Trophoblast cell (in vitro differentiated cells and primary cell): ENCODE results near the gene STXBP6.

Source experiments
- DNase-seq, 2 donors: peaks; one replicate each; pipeline ENCODE4 v3.0.0-alpha.2; 2016
- H2AFZ ChIP-seq: 2 replicates; pipeline ENCODE4 v1.6.1; 2013; ENCODE audit warnings: low read length, moderate library complexity, mild to moderate bottlenecking; ENCODE audit not compliant: insufficient read depth, poor library complexity
- H2AK5ac ChIP-seq: 2 replicates; pipeline ENCODE4 v1.6.1; 2013; ENCODE audit warnings: mild to moderate bottlenecking, low read length
- H2BK120ac ChIP-seq: 2 replicates; pipeline ENCODE4 v1.6.1; 2013; ENCODE audit warnings: low read length, mild to moderate bottlenecking, moderate library complexity; ENCODE audit not compliant: insufficient read depth, poor library complexity
- H2BK12ac ChIP-seq: 2 replicates; pipeline ENCODE4 v1.6.1; 2013; ENCODE audit warnings: mild to moderate bottlenecking, low read length, moderate library complexity
- H2BK5ac ChIP-seq: 2 replicates; pipeline ENCODE4 v1.6.1; 2013; ENCODE audit warnings: low read length, low read depth, moderate library complexity, mild to moderate bottlenecking; ENCODE audit not compliant: poor library complexity
- H3K14ac ChIP-seq: 2 replicates; pipeline ENCODE4 v1.6.1; 2013; ENCODE audit warnings: mild to moderate bottlenecking, low read length
- H3K18ac ChIP-seq: 2 replicates; pipeline ENCODE4 v1.6.1; 2013; ENCODE audit warnings: mild to moderate bottlenecking, low read length
- H3K23ac ChIP-seq: 2 replicates; pipeline ENCODE4 v1.6.1; 2013; ENCODE audit warnings: low read length
- H3K27ac ChIP-seq: 2 replicates; pipeline ENCODE4 v1.5.1; 2013; ENCODE audit warnings: low read depth, mild to moderate bottlenecking, inconsistent platforms, low read length, moderate library complexity
- H3K27me3 ChIP-seq: 2 replicates; pipeline ENCODE4 v1.6.1; 2013; ENCODE audit warnings: inconsistent platforms, mild to moderate bottlenecking, low read length, moderate library complexity; ENCODE audit not compliant: insufficient read depth
- H3K36me3 ChIP-seq, 2 experiments: 1 replicate in 1 of 2; 2 replicates in 1 of 2; pipeline ENCODE4 v1.6.1; 2013; ENCODE audit warnings: low read length in 2 of 2, mild to moderate bottlenecking in 2 of 2, moderate library complexity in 1 of 2; ENCODE audit not compliant: insufficient read depth in 2 of 2, control insufficient read depth in 1 of 2
- H3K4ac ChIP-seq: 2 replicates; pipeline ENCODE4 v1.6.1; 2013; ENCODE audit warnings: low read depth, mild to moderate bottlenecking, low read length, moderate library complexity
- H3K4me1 ChIP-seq, 2 experiments: 1 replicate in 1 of 2; 2 replicates in 1 of 2; pipeline ENCODE4 v1.6.1; 2013; ENCODE audit warnings: low read length in 2 of 2, mild to moderate bottlenecking in 2 of 2, moderate library complexity in 1 of 2; ENCODE audit not compliant: insufficient read depth in 2 of 2, control insufficient read depth in 1 of 2
- H3K4me2 ChIP-seq: 2 replicates; pipeline ENCODE4 v1.6.1; 2013; ENCODE audit warnings: inconsistent platforms, mild to moderate bottlenecking, low read length, moderate library complexity
- H3K4me3 ChIP-seq: 2 replicates; pipeline ENCODE4 v1.5.1; 2013; ENCODE audit warnings: mild to moderate bottlenecking, low read depth, low read length, inconsistent platforms
- H3K79me1 ChIP-seq: one replicate; pipeline ENCODE4 v1.6.1; 2013; ENCODE audit warnings: low read length
- H3K79me2 ChIP-seq: 2 replicates; pipeline ENCODE4 v1.6.1; 2013; ENCODE audit warnings: low read length, mild to moderate bottlenecking; ENCODE audit not compliant: control insufficient read depth, insufficient read depth, poor library complexity
- H3K9ac ChIP-seq: 2 replicates; pipeline ENCODE4 v1.6.1; 2013; ENCODE audit warnings: mild to moderate bottlenecking, low read length
- H3K9me3 ChIP-seq: 2 replicates; pipeline ENCODE4 v1.6.1; 2013; ENCODE audit warnings: low read depth, mild to moderate bottlenecking, control low read depth, inconsistent platforms, low read length; ENCODE audit not compliant: insufficient read depth
- H4K12ac ChIP-seq: 2 replicates; pipeline ENCODE4 v1.6.1; 2013; ENCODE audit warnings: low read depth, mild to moderate bottlenecking, low read length, moderate library complexity
- H4K8ac ChIP-seq: 2 replicates; pipeline ENCODE4 v1.6.1; 2013; ENCODE audit warnings: low read depth, mild to moderate bottlenecking, low read length, moderate library complexity
- H4K91ac ChIP-seq: one replicate; pipeline ENCODE4 v1.6.1; 2013; ENCODE audit warnings: low read depth, mild to moderate bottlenecking, low read length, moderate library complexity
- WGBS: extraction: QIAGEN DNeasy Blood & Tissue Kit; methylation state at CpG from one replicate; pipeline ENCODE4 v1.1.7; 2013; ENCODE audit warnings: missing lambda C conversion rate; ENCODE audit not compliant: insufficient read length, insufficient coverage; ENCODE audit errors: extremely low coverage; 5-methylcytosine and 5-hydroxymethylcytosine counted together

STXBP6 gene

DNA sequence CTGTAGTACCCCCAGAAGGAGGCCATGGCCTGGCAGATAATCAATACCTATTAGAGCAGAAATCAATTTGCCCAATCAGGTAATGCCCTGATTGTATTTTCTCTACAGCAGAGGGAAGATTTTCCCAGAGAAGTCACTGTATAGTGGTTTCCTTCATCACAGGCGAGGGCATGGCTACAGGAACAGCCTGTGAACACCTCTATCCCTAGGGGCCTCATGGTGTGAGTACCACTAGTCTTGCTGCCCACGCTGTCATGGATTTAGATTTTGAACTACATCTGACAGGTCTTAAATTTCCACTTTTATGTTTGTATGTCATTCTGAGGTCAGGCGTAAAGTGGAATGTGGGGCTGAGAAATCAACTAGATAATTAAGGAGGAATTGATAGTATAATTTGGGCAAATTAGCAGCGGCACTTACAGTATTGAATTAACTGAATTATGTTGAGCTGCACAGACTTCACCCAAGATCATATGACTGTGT lies 42.4 kb upstream of the STXBP6 start:
- Histone ChIP-seq H3K9me3 (no peaks in the 10 kb centered on the region), H2BK5ac (peak overlapping the region; percentile 4), H4K12ac (no peak overlapping the region)

DNA sequence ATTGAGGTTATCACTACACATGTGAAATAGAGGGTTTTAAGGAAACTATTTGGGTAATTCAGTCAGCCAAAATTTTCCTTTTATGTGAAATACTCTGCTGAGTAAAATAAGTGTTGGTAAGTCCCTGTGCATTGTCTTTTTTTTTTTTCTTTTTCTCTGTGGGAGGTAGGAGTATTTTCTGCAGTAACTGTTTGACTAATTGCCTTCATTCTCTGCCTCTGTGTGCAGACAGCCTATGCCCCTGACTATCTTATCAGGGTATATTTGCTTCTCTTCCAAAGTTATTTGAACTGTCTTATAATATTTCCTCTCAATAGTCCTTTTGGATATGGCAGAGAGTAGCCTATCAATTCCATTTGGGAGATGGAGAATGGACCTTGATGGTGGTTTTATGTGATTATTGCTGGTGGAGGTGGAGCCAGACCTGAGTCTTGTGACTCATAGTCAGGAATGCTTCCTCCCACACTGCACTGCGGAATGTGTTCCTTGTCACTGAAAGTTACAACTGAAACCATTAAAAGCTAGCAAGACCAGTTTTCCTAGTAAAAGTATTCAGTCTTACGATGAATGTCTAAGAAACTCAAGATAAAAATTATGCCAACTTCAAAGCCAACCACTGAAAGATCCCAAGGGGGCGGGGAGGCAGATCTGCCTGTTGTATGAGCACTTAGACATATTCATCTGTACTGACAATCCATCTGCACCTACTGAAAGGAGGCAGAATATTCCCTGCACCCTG lies 40.9 kb upstream of the STXBP6 start:
- H3K27me3 ChIP-seq = no peaks in the 10 kb centered on the region
- H2AK5ac ChIP-seq = no peak overlapping the region
- H4K8ac ChIP-seq = no peak overlapping the region
- H3K9ac ChIP-seq = no peak overlapping the region
- no peak overlapping the region for H2BK5ac ChIP-seq
- no peaks in the 10 kb centered on the region for H3K79me2 ChIP-seq
- peaks cover 7 to 11% of the 10 kb centered on the region in 2 experiments for H3K4me1 ChIP-seq
- H3K79me1 ChIP-seq = peaks cover 10% of the 10 kb centered on the region
- H3K36me3 ChIP-seq = no peaks in the 10 kb centered on the region
- H3K4ac ChIP-seq = no peak overlapping the region
- peak; percentile 15 to 65 for DNase-seq
- H3K18ac ChIP-seq = no peak overlapping the region
- H3K4me2 ChIP-seq = peak overlapping the region; percentile 45
- no peak overlapping the region for H3K14ac ChIP-seq
- H2BK12ac ChIP-seq = no peak overlapping the region
- H3K27ac ChIP-seq = peak overlapping the region; percentile 72
- H3K4me3 ChIP-seq = no peak overlapping the region
- no peak overlapping the region for H2AFZ ChIP-seq
- H2BK120ac ChIP-seq = peak overlapping the region; percentile 82
- H4K91ac ChIP-seq = no peak overlapping the region
- WGBS = no CpG with 5 or more reads among the region's 3 CpGs
- no peaks in the 10 kb centered on the region for H3K9me3 ChIP-seq
- no peak overlapping the region for H4K12ac ChIP-seq
- H3K23ac ChIP-seq = no peak overlapping the region

More for the DNA sequence above, 42.4 kb upstream of the STXBP6 start:
- Histone ChIP-seq H3K4me1 (peaks cover 7 to 11% of the 10 kb centered on the region in 2 experiments), H2BK12ac (peak overlapping the region; percentile 12), H3K79me1 (peaks cover 13% of the 10 kb centered on the region), H3K4me3 (no peak overlapping the region), H4K8ac (no peak overlapping the region), H3K27ac (no peak overlapping the region), H2AK5ac (no peak overlapping the region), H2BK120ac (peak overlapping the region; percentile 18), H3K27me3 (no peaks in the 10 kb centered on the region), H3K4me2 (no peak overlapping the region), H2AFZ (no peak overlapping the region), H3K9ac (peak overlapping the region; percentile 44), H3K14ac (no peak overlapping the region), H4K91ac (no peak overlapping the region), H3K18ac (no peak overlapping the region), H3K4ac (no peak overlapping the region), H3K36me3 (no peaks in the 10 kb centered on the region), H3K79me2 (no peaks in the 10 kb centered on the region), H3K23ac (no peak overlapping the region)
- WGBS = no CpG with 5 or more reads among the region's 4 CpGs
- no peak for DNase-seq

DNA sequence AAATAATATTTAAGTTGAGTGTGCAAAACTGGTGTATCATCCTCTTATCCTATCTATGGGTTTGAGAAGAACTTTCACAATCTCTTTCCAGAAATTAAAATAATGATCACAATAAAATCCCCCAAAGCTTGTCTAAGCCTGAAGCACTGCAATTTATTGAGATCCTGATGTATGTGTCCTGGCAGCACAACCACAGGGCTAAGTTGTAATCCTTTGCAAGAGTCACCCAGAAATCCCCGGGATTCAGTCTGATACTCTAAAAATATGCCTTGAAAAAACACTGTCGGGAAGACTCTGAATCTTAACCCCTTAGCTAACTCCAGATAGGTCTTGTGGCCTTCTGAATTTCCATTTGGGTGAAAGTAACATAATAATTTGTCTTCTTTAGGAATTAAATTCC lies 40.3 kb upstream of the STXBP6 start:
- no peaks in the 10 kb centered on the region for H3K36me3 ChIP-seq
- H3K14ac ChIP-seq = no peak overlapping the region
- peaks cover 7% of the 10 kb centered on the region for H3K79me1 ChIP-seq
- H3K18ac ChIP-seq = no peak overlapping the region
- no peak overlapping the region for H3K23ac ChIP-seq
- no peak overlapping the region for H3K4ac ChIP-seq
- no peak overlapping the region for H3K27ac ChIP-seq
- no peak overlapping the region for H3K4me3 ChIP-seq
- H2BK5ac ChIP-seq = peak overlapping the region; percentile 39
- WGBS = no CpG with 5 or more reads among the region's 2 CpGs
- H2AFZ ChIP-seq = no peak overlapping the region
- no peak overlapping the region for H4K8ac ChIP-seq
- no peaks in the 10 kb centered on the region for H3K79me2 ChIP-seq
- no peak overlapping the region for H2AK5ac ChIP-seq
- H4K12ac ChIP-seq = no peak overlapping the region
- no peaks in the 10 kb centered on the region for H3K9me3 ChIP-seq
- peaks cover 7 to 9% of the 10 kb centered on the region in 2 experiments for H3K4me1 ChIP-seq
- H2BK12ac ChIP-seq = no peak overlapping the region
- H3K4me2 ChIP-seq = no peak overlapping the region
- no peak for DNase-seq
- no peak overlapping the region for H4K91ac ChIP-seq
- H3K9ac ChIP-seq = no peak overlapping the region
- H3K27me3 ChIP-seq = no peaks in the 10 kb centered on the region
- H2BK120ac ChIP-seq = no peak overlapping the region

DNA sequence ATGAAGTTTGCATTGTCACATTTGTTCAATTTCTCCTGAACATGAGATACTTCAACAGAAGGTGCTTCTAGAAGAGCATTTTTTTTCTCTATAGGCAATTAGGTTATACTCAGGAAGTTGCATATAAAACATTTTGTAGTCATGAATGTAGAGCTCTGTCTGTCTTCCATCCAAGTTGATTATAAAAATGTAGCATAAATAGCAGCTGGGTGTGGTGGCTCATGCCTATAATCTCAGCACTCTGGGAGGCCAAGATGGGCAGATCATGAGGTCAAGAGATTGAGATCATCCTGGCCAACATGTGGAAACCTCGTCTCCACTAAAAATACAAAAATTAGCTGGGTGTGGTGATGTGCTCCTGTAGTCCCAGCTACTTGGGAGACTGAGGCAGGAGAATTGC lies 39.5 kb upstream of the STXBP6 start:
- Histone ChIP-seq H3K36me3 (no peaks in the 10 kb centered on the region), H3K27me3 (no peaks in the 10 kb centered on the region), H3K9me3 (no peaks in the 10 kb centered on the region), H4K91ac (no peak overlapping the region), H3K79me2 (no peaks in the 10 kb centered on the region), H3K79me1 (peaks cover 7% of the 10 kb centered on the region), H4K8ac (no peak overlapping the region), H3K23ac (no peak overlapping the region), H3K4ac (no peak overlapping the region), H3K14ac (no peak overlapping the region), H2BK5ac (no peak overlapping the region), H2BK120ac (no peak overlapping the region), H3K18ac (no peak overlapping the region), H3K27ac (no peak overlapping the region), H3K4me3 (no peak overlapping the region), H3K4me1 (peaks cover 5 to 8% of the 10 kb centered on the region in 2 experiments), H3K4me2 (no peak overlapping the region), H4K12ac (no peak overlapping the region), H3K9ac (no peak overlapping the region), H2BK12ac (peak overlapping the region; percentile 65), H2AK5ac (peak overlapping the region; percentile 54), H2AFZ (no peak overlapping the region)
- WGBS = no CpG with 5 or more reads among the region's 1 CpG
- no peak for DNase-seq
